Measurements from ENCODE around the gene ZCCHC3. TPM values are rescaled to one million over a fixed set of nuclear protein-coding genes. Genes with fewer than 3 reads are reported as not detected.

ZCCHC3 gene
- total RNA-seq, 1 experiment from 2014 or later, result 43.6 TPM

DNA sequence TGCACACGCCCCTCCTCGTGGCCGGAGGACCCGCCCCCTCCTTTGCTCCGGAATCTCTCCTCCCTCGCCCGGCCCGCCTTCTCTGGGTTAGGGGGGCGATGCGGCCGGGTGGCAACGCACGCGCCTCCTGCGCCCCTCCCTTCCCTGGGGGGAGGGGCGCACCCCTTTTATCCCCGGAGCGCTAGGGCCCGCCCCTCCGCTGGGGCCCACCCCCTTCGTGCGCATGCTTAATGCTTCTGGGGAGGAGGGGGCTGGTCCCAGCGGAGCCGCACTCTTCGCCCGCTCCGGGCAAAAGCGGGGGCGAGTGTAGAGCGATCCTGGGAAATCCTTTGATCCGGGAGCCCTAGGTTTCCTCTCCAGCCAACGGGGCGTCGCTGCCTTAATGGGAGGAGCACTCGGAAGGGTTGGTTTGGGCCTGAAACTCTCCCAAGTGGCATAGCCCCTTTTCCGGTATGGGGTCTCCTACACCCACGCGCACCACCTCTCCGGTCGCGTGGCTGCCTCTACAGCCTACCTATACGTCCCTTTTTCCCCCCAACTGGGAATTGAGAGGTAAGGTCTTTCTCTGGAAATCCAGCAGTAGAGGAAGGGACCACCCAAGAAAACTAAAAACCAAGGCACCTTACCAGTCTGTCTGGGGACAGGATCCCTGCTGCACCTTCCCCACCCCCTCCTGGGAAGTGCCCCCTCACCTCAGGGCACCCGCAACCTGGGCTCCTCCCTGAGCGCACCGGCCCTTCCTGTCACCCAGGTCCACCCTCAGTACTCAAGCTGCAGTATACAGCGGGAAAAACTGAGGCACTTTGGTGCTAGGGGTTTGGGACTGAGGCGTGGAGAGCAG, 30.0 kb downstream of the ZCCHC3 start (continued):
- no peak for TF ChIP-seq E2F4 (CRISPR knock-in tag; IDR thresholded peaks at IDR 0.05; ENCODE audit: borderline replicate concordance, low read depth)

GRCh38 chr20:328027-328974, 30.9 kb downstream of the ZCCHC3 start:
- ChIA-PET CTCF (interaction anchor here (0.6 to 3.2 kb wide), 4 partner anchors 20 to 60 kb away, joined by 3 to 42 read pairs (median 17); no protein-coding TSS in a partner anchor), POLR2A (interaction anchor here (1.4 kb wide), 1 partner anchor 19 kb away, joined by 4 read pairs; no protein-coding TSS in a partner anchor)
- H3K9me3 Mint-ChIP-seq, result no peaks in the 10 kb centered on the region
- 0 out of 2 replicates have a peak overlapping the region, but pooled peaks have one; percentile 48 for H3K27ac Mint-ChIP-seq
- H3K36me3 Mint-ChIP-seq, result peaks cover 10% of the 10 kb centered on the region
- no peak for ATAC-seq
- peaks cover 13% of the 10 kb centered on the region for H3K27me3 Mint-ChIP-seq (ENCODE audit: low read depth)
- no peak for DNase-seq (ENCODE audit: low spot score)
- no peak for TF ChIP-seq PRRX2 (CRISPR knock-in tag; IDR thresholded peaks at IDR 0.05)
- TF ChIP-seq TEAD4 (CRISPR knock-in tag; IDR thresholded peaks at IDR 0.05), result no peak
- TF ChIP-seq SOX15 (CRISPR knock-in tag; IDR thresholded peaks at IDR 0.05), result no peak
- TF ChIP-seq, protein P1, sequence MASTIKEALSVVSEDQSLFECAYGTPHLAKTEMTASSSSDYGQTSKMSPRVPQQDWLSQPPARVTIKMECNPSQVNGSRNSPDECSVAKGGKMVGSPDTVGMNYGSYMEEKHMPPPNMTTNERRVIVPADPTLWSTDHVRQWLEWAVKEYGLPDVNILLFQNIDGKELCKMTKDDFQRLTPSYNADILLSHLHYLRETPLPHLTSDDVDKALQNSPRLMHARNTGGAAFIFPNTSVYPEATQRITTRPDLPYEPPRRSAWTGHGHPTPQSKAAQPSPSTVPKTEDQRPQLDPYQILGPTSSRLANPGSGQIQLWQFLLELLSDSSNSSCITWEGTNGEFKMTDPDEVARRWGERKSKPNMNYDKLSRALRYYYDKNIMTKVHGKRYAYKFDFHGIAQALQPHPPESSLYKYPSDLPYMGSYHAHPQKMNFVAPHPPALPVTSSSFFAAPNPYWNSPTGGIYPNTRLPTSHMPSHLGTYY (CRISPR knock-in tag; IDR thresholded peaks at IDR 0.05), result no peak
- TF ChIP-seq ESRRA (CRISPR knock-in tag; IDR thresholded peaks at IDR 0.05; ENCODE audit: borderline replicate concordance), result no peak
- no peak for TF ChIP-seq ZNF219 (CRISPR knock-in tag; IDR thresholded peaks at IDR 0.05; ENCODE audit: borderline replicate concordance)
- TF ChIP-seq, protein P2, sequence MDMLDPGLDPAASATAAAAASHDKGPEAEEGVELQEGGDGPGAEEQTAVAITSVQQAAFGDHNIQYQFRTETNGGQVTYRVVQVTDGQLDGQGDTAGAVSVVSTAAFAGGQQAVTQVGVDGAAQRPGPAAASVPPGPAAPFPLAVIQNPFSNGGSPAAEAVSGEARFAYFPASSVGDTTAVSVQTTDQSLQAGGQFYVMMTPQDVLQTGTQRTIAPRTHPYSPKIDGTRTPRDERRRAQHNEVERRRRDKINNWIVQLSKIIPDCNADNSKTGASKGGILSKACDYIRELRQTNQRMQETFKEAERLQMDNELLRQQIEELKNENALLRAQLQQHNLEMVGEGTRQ (CRISPR knock-in tag; IDR thresholded peaks at IDR 0.05), result no peak
- TF ChIP-seq FOXP4 (CRISPR knock-in tag; IDR thresholded peaks at IDR 0.05), result no peak
- TF ChIP-seq NFE2L1 (CRISPR knock-in tag; IDR thresholded peaks at IDR 0.05), result no peak
- no peak for TF ChIP-seq RORB (CRISPR knock-in tag; IDR thresholded peaks at IDR 0.05)
- no peak for TF ChIP-seq NR2C2 (CRISPR knock-in tag; IDR thresholded peaks at IDR 0.05)
- TF ChIP-seq NR3C1 (CRISPR knock-in tag; conservative IDR thresholded peaks at IDR 0.05; ENCODE audit: low read depth), result no peak
- no peak for TF ChIP-seq FOXK1 (CRISPR knock-in tag; IDR thresholded peaks at IDR 0.05)
- TF ChIP-seq CREB1 (CRISPR knock-in tag; IDR thresholded peaks at IDR 0.05), result no peak
- no peak for TF ChIP-seq ZBTB43 (CRISPR knock-in tag; IDR thresholded peaks at IDR 0.05)
- H3K4me1 Mint-ChIP-seq, result peaks cover 39% of the 10 kb centered on the region
- H3K4me3 Mint-ChIP-seq, result peak overlapping the region; percentile 87

Data from WTC11 (cell line).